Measurements from ENCODE around the gene LYPD6.

DNA sequence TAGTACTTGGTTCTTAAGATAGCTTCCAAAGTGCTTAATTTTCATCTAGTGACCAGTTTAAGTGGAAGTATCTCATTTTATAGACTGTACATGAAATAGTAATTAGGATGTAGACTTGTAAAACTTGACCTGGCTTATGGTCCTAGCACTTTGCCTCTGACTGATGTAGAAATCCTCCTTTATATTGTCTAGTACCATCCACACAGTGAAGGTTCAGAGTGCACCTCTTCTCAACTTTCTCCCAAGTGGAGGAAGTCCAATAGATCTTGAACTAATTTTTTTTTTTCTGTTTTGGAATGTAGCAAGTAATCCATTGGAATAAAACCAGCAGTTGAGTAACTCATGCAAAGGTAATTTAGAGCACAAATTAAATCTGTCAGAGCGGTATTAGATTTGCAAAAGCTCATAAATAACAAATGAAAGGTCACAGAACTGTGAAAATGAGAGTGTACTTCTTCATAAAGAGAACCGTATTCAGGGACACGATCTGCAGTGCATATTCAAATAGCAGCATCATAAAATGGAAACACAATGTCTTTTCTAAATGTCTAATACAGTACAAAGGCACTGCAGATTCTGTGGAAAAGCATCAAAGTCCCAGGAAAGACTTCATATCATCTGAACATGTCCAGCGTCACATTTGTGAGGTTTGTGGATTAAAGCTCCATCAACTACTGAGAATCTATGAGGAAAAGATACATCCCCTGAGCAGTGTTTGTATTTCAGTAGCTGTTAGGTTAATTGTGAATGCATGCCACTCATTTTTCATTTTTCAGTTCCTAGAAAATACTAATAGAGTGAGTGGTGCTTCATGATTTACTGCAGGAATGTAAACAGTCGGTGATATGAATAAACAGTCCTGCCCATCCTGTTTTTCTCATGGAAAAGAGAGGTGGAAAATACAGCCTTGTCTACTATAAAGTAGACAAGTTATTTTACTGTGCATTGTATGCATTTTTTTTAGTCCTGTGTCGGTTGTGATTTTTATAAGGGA, 100.7 kb downstream of the LYPD6 start:
- TF ChIP-seq ZNF114 (CRISPR knock-in tag; IDR thresholded peaks at IDR 0.05): no peak
- TF ChIP-seq, protein P1, sequence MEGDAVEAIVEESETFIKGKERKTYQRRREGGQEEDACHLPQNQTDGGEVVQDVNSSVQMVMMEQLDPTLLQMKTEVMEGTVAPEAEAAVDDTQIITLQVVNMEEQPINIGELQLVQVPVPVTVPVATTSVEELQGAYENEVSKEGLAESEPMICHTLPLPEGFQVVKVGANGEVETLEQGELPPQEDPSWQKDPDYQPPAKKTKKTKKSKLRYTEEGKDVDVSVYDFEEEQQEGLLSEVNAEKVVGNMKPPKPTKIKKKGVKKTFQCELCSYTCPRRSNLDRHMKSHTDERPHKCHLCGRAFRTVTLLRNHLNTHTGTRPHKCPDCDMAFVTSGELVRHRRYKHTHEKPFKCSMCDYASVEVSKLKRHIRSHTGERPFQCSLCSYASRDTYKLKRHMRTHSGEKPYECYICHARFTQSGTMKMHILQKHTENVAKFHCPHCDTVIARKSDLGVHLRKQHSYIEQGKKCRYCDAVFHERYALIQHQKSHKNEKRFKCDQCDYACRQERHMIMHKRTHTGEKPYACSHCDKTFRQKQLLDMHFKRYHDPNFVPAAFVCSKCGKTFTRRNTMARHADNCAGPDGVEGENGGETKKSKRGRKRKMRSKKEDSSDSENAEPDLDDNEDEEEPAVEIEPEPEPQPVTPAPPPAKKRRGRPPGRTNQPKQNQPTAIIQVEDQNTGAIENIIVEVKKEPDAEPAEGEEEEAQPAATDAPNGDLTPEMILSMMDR (conservative IDR thresholded peaks at IDR 0.05; ENCODE audit: low read depth in 2 of 2): no peak
- no peak for TF ChIP-seq JUNB (IDR thresholded peaks at IDR 0.05; ENCODE audit: unreplicated experiment)
- no peak for TF ChIP-seq CREB1 (CRISPR knock-in tag; IDR thresholded peaks at IDR 0.05; ENCODE audit: low read depth)
- no peak for TF ChIP-seq EZH2 (IDR thresholded peaks at IDR 0.05; ENCODE audit: low read depth, unreplicated experiment)
- TF ChIP-seq POLR2AphosphoS5 (IDR thresholded peaks at IDR 0.05; ENCODE audit: low read depth): no peak

Data from GM23338 (cell line).